MM.1S (cell line): ENCODE measurements around the gene CAP2.
A peak's percentile ranks its signal among the peaks of the same experiment; 100 is the strongest.

ENCODE experiments used
- DNase-seq: peaks from one replicate; pipeline ENCODE4 v3.0.0-alpha.2; 2015
- H2AFZ ChIP-seq: fragments of 300-600 bp; sonication (generic); 2 replicates; pipeline ENCODE4 v1.6.0; 2016; ENCODE audit warnings: antibody characterized with exemption, low read length
- H3F3A ChIP-seq: fragments of 300-600 bp; sonication (generic); 2 replicates; pipeline ENCODE4 v1.6.1; 2016; ENCODE audit warnings: mild to moderate bottlenecking, antibody characterized with exemption, low read length, moderate library complexity, mixed read lengths; ENCODE audit not compliant: insufficient read depth
- H3K27ac ChIP-seq: fragments of 300-600 bp; sonication (generic); 2 replicates; pipeline ENCODE4 v1.5.1; 2016; ENCODE audit warnings: mild to moderate bottlenecking, low read length
- H3K27me3 ChIP-seq: fragments of 300-600 bp; sonication (generic); replicated peaks from 2 replicates; pipeline ENCODE4 v1.6.0; 2016; ENCODE audit warnings: low read length; ENCODE audit not compliant: insufficient read depth
- H3K36me3 ChIP-seq: fragments of 300-600 bp; sonication (generic); replicated peaks from 2 replicates; pipeline ENCODE4 v1.6.1; 2016; ENCODE audit warnings: mild to moderate bottlenecking, low read length, mixed read lengths; ENCODE audit not compliant: insufficient read depth
- H3K4me1 ChIP-seq: fragments of 300-600 bp; sonication (generic); 2 replicates; pipeline ENCODE4 v1.6.1; 2016; ENCODE audit warnings: low read length, mixed read lengths
- H3K4me2 ChIP-seq: fragments of 300-600 bp; sonication (generic); 2 replicates; pipeline ENCODE4 v1.6.0; 2016; ENCODE audit warnings: low read depth, low read length
- H3K4me3 ChIP-seq: fragments of 300-600 bp; sonication (generic); 2 replicates; pipeline ENCODE4 v1.5.1; 2016; ENCODE audit warnings: low read length, mixed read lengths
- H3K79me2 ChIP-seq: fragments of 300-600 bp; sonication (generic); 2 replicates; pipeline ENCODE4 v1.6.1; 2016; ENCODE audit warnings: mixed run types, low read length, mixed read lengths
- H3K9ac ChIP-seq: fragments of 300-600 bp; sonication (generic); 2 replicates; pipeline ENCODE4 v1.6.1; 2016; ENCODE audit warnings: low read length, mixed read lengths
- H3K9me2 ChIP-seq: fragments of 300-600 bp; sonication (generic); replicated peaks from 2 replicates; pipeline ENCODE4 v1.6.1; 2016; ENCODE audit warnings: mild to moderate bottlenecking, low read length, mixed read lengths; ENCODE audit not compliant: insufficient read depth
- H3K9me3 ChIP-seq: fragments of 300-600 bp; sonication (generic); replicated peaks from 2 replicates; pipeline ENCODE4 v1.6.1; 2016; ENCODE audit warnings: mild to moderate bottlenecking, low read length, mixed read lengths; ENCODE audit not compliant: insufficient read depth
- H4K20me1 ChIP-seq: fragments of 300-600 bp; sonication (generic); 2 replicates; pipeline ENCODE4 v1.6.1; 2016; ENCODE audit warnings: mild to moderate bottlenecking, low read length, moderate library complexity, mixed read lengths; ENCODE audit not compliant: insufficient read depth
- EZH2 ChIP-seq: fragments of 300-600 bp; sonication (generic); optimal IDR thresholded peaks from 2 replicates; pipeline ENCODE3; 2017; ENCODE audit warnings: low read depth, mild to moderate bottlenecking, antibody characterized with exemption, low read length, mixed read lengths
- EZH2phosphoT487 ChIP-seq: fragments of 300-600 bp; sonication (generic); IDR thresholded peaks from 2 replicates; pipeline ENCODE4 v1.6.1; 2018; ENCODE audit warnings: antibody characterized with exemption, low read length
- TF ChIP-seq, protein P1 (sequence below): fragments of 300-600 bp; sonication (generic); IDR thresholded peaks from 2 replicates; pipeline ENCODE4 v1.5.1; 2016; ENCODE audit warnings: antibody characterized with exemption, low read length, mixed read lengths

The CAP2 gene

DNA sequence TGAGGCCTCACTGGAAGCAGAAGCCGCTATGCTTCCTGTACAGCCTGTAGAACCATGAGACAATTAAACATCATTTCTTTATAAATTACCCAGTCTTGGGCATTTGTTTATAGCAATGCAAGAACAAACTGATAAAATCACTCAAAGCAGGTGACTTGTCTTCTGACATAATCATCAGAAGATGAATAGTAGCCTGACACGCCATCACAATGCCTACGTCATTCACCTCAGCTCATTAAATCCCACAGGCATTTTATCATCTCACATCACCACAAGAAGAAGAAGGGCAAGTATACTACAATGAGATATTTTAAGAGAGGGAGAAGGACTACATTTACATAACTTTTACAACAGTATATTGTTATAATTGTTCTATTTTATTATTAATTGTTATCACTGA is 3.1 kb upstream of the CAP2 start:
- TF ChIP-seq EZH2: no peak
- TF ChIP-seq EZH2phosphoT487: no peak
- TF ChIP-seq, protein P1, sequence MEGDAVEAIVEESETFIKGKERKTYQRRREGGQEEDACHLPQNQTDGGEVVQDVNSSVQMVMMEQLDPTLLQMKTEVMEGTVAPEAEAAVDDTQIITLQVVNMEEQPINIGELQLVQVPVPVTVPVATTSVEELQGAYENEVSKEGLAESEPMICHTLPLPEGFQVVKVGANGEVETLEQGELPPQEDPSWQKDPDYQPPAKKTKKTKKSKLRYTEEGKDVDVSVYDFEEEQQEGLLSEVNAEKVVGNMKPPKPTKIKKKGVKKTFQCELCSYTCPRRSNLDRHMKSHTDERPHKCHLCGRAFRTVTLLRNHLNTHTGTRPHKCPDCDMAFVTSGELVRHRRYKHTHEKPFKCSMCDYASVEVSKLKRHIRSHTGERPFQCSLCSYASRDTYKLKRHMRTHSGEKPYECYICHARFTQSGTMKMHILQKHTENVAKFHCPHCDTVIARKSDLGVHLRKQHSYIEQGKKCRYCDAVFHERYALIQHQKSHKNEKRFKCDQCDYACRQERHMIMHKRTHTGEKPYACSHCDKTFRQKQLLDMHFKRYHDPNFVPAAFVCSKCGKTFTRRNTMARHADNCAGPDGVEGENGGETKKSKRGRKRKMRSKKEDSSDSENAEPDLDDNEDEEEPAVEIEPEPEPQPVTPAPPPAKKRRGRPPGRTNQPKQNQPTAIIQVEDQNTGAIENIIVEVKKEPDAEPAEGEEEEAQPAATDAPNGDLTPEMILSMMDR: no peak

DNA sequence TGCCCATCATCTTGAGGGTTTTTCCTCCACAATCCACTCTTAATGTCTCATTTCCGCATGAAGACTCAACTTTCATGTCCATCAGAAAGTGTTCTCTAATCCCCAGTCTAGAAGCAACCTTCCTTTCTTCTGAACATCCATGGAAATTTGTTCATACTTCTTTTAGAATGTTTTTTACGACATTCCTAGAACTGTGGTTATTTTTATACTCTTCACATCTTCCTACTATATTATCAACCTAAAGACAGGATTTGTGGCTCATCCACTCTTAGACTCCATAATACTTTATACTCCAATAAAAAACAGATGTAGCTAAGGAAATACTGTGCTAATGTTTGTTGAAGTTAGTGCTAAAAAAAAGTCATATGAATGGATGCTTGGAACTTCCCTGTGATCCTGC is 1.4 kb upstream of the CAP2 start:
- H3K4me1 ChIP-seq: no peaks in the 10 kb centered on the region
- TF ChIP-seq EZH2phosphoT487 (no peak), EZH2 (no peak)
- no peak overlapping the region for H3K9ac ChIP-seq
- no peaks in the 10 kb centered on the region for H3F3A ChIP-seq
- H3K27ac ChIP-seq: no peak overlapping the region
- no peak overlapping the region for H3K4me3 ChIP-seq
- no peaks in the 10 kb centered on the region for H3K9me2 ChIP-seq
- DNase-seq: no peak
- H3K36me3 ChIP-seq: no peaks in the 10 kb centered on the region
- no peak overlapping the region for H2AFZ ChIP-seq
- H3K79me2 ChIP-seq: no peaks in the 10 kb centered on the region
- no peak overlapping the region for H3K4me2 ChIP-seq
- H3K27me3 ChIP-seq: no peaks in the 10 kb centered on the region; the same call in 1 of the 2 replicates
- H3K9me3 ChIP-seq: no peaks in the 10 kb centered on the region
- no peaks in the 10 kb centered on the region for H4K20me1 ChIP-seq

More for the DNA sequence above, 3.1 kb upstream of the CAP2 start:
- Histone ChIP-seq H3K9me2 (no peaks in the 10 kb centered on the region), H3K4me3 (no peak overlapping the region), H3K4me2 (no peak overlapping the region), H3K9ac (no peak overlapping the region), H3K36me3 (no peaks in the 10 kb centered on the region), H3K4me1 (no peaks in the 10 kb centered on the region), H2AFZ (no peak overlapping the region), H3K79me2 (no peaks in the 10 kb centered on the region), H4K20me1 (no peaks in the 10 kb centered on the region), H3K27me3 (no peaks in the 10 kb centered on the region; the same call in 1 of the 2 replicates), H3K9me3 (no peaks in the 10 kb centered on the region), H3K27ac (no peak overlapping the region), H3F3A (no peaks in the 10 kb centered on the region)
- no peak for DNase-seq

DNA sequence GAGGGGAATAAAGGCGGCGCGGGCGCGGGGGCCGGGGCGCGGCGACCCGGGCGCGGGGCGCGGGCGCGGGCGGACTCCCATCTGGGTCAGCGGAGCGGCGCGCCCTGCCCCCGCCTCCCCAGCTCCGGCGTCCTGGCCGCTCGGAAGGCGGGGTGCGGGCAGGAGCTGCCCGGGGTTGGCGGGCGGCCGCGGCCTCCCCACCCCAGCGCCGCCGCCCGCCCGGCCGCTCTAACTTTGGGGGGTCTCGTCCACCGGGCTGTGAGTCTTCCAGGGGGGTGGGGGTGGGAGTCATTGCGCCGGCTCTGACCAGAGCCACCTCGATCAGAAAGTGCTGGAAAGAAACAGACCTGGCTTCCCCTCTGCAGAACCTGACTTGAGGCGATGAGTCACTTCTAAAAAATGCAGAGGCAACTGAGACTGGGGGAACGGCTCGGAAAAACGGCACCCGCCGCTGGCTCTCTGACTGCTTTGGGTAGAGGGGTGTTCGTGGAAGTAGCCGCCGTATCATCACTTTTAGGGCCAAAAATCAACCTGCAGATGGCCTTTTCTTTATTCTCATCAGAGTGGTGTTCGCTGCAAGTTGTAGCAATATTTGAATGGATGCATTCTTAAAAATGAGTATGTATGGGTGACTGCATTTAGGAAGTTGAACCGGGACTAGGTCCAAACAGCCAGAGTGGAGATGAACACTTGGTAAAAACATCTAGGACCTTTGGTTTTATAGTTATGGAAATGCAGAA is 667 bp downstream of the CAP2 start:
- Histone ChIP-seq H3K4me2 (peak overlapping the region; percentile 56; the same call in 1 of the 2 replicates), H3K4me3 (peak overlapping the region; percentile 56), H4K20me1 (no peaks in the 10 kb centered on the region), H3K27ac (no peak overlapping the region), H3K9me2 (no peaks in the 10 kb centered on the region), H3F3A (no peaks in the 10 kb centered on the region), H3K4me1 (no peaks in the 10 kb centered on the region), H3K79me2 (no peaks in the 10 kb centered on the region), H3K27me3 (no peaks in the 10 kb centered on the region; the same call in 1 of the 2 replicates), H2AFZ (peak overlapping the region; percentile 10; the same call in 1 of the 2 replicates), H3K9me3 (no peaks in the 10 kb centered on the region), H3K36me3 (no peaks in the 10 kb centered on the region), H3K9ac (no peak overlapping the region)
- peak; percentile 14 for DNase-seq
- TF ChIP-seq, protein P1: no peak
- no peak for TF ChIP-seq EZH2phosphoT487
- TF ChIP-seq EZH2: no peak

DNA sequence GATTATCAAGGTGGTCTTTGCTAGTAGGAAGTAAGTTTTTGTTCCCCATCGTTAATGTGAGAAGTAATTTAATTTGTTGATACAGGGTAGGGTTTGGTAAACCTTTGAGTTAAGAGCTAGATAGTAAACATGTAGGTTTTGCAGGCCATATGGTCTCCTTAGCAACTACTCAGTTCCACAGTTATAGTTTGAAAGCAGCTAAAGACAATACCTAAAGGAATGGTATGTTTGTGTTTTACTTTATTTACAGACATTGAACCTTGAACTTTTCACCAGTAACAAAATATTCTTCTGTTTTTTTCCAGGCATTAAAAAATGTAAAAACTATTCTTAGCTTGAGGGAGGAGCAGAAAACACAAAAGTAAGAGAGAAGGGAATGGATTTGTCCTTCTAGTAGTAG is 1.7 kb downstream of the CAP2 start:
- no peak overlapping the region for H2AFZ ChIP-seq
- H3K27ac ChIP-seq: no peak overlapping the region
- DNase-seq: no peak
- H3K79me2 ChIP-seq: no peaks in the 10 kb centered on the region
- H3K9me3 ChIP-seq: no peaks in the 10 kb centered on the region
- no peaks in the 10 kb centered on the region for H3K36me3 ChIP-seq
- H3K9me2 ChIP-seq: no peaks in the 10 kb centered on the region
- H3F3A ChIP-seq: no peaks in the 10 kb centered on the region
- TF ChIP-seq, protein P1: no peak
- TF ChIP-seq EZH2phosphoT487 (no peak), EZH2 (no peak)
- H3K9ac ChIP-seq: no peak overlapping the region
- no peak overlapping the region for H3K4me2 ChIP-seq
- H3K4me1 ChIP-seq: no peaks in the 10 kb centered on the region
- no peak overlapping the region for H3K4me3 ChIP-seq
- no peaks in the 10 kb centered on the region for H4K20me1 ChIP-seq
- H3K27me3 ChIP-seq: no peaks in the 10 kb centered on the region; the same call in 1 of the 2 replicates
